Skin of body (tissue), 3 donors: Measurements from ENCODE around the gene MARCHF11. TPM values are rescaled to one million over a fixed set of nuclear protein-coding genes. Genes with fewer than 3 reads are reported as not detected.
A peak's percentile ranks its signal among the peaks of the same experiment; 100 is the strongest.

Experiments used
- DNase-seq: peaks from one replicate; lab custom pipeline; 2025; lab: John Stamatoyannopoulos, UW
- small RNA-seq: library from RNA; depleted of rRNA; stranded (forward); fragments of <200 nt; gene quantifications from one replicate; pipeline ENCODE3, GENCODE V24; 2014; ENCODE audit warnings: low replicate concordance
- total RNA-seq: library from RNA; depleted of rRNA; stranded (reverse); fragments of >200 nt; gene quantifications from one replicate; pipeline ENCODE4 v1.2.3, GENCODE V29; 2014

Gene MARCHF11
- total RNA-seq, 1 donor from 2014 or later = not detected

DNA sequence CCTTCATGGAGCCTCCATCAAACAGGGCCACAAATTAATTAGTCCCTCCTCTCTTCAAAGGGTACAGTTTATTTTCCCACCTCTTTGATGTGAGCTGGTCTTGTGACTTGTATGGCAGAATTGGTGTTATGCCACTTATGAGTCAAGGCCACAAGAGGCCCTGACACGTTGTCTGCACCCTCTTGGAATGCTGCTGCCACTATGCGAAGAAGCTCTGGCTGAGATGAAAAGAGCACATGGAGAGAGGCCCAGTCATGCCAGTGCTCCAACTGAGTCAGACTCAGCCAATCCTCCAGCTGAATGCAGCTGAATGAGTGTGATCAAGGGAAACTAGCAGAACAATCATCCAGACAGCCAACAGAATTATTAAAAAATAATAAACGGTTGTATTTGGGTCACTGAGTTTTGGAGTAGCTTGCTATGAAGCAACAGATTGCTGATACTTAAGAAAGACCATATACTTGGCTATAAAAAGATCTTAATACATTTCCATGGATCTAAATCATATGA lies 128.3 kb downstream of the MARCHF11 start:
- no peak for DNase-seq

DNA sequence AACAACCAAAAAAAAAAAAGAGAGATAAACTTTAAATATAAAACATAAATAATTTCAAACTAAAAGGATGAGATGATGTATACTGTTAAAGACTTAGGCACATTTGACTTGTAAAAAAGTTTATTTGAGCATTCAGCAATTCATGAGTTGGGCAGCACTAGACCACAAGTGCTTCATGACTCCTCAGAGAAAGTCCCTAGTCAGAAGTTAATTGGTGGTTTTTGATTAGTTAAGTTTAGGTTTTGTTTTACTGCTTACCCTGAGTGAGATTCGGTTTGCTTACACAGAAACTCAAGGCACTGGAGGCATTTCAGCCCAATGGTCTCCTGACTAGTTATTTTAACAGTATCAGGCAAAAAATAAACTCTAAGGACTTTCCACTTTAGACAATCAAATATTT lies 129.2 kb downstream of the MARCHF11 start:
- DNase-seq = no peak

DNA sequence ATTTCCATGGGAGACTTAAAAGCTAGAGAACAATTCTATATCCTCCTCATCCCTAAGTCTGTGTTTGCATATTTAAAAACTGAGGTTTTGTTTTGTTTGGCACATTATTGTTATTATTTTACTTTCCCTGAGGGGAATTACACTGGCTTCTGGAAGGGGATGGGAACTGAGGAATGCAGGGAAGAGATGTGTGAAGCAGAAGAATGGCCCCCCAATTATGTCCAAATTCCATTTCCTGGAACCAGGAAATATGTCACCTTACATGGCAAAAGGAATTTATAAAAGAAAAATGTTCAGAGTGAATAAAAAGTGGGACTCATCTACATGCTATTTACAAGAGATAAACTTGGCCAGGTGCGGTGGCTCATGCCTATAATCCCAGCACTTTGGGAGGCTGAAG lies 129.8 kb downstream of the MARCHF11 start:
- DNase-seq = no peak

DNA sequence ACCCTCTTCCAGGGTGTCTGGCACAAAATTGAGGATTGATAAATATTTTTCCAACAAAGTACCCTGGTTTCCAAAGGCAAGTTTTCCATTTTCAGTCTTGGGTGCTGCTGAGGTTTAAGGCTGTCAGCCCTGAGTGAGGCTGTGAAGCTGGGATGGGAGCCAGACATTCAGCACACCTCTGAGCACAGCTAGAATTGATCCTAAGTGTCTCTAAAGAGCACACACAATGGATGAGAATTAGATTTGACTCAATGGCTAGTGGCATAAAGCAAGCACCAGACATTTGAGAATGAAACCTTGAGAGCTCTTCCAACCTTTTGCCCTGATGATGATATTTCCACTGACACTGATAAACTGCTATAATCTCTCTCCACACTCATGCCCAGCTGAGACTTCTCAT lies 131.5 kb downstream of the MARCHF11 start:
- no peak for DNase-seq

DNA sequence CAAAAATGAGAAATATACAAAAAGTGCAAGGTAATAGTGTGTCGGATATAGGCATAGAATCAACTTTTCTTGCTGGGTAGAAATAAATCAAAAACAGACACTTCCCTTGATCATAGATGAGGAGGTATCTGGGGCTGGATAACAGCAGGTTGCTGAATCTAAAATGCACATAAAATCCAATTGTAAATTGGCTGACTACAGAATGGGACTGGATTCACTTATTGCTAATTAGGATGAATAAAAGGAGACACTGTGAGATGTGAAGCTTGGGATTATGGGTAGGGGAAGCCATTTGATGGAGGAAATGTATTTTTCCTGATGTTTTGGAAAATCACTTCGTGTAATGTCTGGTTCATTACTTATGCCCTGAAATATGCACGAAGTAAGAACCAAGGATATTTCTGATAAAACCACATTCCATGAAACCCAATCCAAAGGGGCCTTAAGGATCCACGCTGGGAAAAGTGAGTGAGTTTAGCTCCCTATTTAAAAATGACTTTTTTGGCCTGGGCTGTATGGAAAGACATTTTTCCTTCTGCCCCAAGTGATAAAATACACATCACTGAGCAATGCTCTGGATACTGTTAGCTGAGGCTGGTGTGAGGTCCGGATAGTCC lies 136.1 kb downstream of the MARCHF11 start:
- DNase-seq = no peak

DNA sequence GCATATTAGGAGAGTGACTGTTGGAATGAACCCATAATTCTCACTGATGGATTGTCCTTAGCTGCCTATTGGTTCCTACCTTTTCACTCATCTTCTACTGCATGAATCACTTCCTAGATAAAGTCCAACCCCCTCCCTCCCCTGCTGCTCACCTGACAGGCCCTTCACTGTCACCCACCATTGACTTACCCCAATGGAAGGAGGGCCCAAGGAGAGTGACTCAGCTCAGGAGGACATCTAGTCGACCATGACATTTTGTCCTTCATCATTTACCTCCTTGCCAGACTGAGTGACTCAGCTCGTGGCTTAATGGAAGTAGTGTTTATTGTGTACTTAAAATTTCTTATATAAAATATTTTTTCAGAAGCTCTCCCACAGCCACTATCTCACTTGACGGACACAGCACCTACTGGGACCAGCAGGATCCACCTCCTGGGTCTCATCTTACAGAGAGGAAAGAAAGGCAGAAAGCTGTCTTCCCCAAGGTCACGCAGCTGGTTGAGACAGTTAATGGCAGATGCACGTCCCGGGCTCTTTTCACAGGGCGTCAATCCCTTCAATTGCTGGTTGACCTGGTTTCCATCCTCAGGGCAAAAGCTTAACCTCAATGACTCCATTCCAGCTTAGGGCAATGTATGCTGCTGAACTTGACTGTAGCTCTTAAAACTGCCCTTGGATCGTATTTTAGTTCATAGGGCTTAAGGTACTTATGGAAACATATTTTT lies 142.3 kb downstream of the MARCHF11 start:
- DNase-seq = no peak

DNA sequence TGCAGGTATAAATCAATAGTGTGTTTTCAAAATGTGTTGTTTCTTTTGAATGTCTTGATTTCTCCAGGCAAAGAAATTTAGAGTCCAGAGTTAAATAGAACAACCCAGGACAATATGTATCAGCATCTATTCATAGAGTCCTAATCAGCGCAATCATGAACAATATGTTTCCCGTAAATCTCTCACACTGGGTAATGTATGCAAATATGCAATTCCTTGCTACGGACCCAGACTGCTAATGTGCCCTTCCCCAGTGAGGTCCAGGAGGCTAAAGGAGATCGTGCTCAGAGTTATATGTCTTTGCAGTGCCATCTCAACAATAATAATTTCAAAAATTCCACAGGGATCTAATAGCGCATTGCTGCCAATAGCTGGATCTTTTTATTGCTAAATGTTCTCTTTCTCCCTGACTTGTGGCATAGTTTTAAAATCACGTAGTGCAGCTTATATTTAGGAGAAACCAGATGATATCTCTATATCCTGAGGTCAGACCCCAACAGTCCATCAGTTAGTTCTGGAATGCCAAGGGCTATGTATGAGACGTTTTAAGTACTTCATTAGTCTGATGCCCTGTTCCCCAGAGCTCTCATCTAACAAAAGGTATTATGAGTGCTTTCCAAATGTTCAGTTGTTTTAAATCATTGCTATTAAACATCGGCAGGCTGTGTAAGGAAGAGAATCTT lies 145.1 kb downstream of the MARCHF11 start:
- peak; percentile 75 for DNase-seq

DNA sequence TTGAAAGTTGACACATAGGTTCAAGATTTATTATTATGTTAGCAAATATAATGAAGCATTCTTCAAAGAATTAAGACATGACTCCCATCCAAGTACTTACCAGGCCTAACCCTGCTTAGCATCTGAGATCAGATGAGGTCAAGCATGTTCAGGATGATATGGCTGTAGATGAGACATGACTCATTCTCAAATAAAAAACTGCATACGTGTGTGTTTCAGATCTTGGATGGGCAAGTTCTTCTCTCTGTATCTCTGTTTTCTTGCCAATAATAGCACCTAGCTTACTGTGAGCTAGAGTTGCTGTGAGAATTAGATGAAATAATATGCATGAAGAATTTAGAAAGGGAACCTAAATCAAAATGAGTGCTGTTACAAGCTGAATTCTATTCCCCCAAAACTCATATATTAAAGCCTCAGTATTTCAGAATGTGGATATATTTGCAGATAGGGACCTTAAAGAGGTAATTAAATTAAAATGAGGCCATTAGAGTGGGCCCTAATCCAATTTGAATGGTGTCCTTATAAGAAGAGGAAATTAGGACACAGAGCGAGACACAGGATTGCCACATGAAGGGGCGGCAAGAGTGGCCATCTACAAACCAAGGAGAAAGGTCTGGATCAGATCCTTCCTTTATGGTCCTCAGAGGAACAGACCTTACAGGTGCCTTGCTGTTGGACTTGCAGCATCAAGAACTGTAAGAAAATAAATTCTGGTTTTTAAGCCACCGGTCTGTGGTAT lies 146.2 kb downstream of the MARCHF11 start:
- no peak for DNase-seq

DNA sequence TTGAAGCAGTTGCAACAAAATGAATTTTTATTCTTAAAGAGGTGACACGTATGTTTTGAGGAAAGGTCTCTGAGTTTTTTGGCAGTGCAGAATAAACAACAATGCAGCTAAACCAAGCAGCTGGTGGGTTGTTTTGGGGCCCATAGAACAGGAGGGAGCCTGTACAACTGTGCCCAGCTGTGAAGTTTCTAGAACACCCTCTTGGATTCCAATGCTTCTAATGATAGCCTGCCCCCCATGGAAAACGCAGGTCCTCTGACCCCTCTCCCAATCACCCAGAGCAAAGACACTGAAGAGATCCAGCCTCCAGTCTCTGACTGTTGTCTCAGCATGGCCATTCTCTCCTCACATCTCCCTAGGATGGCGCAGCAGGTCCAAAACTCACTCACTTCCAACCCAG lies 150.9 kb downstream of the MARCHF11 start:
- no peak for DNase-seq

DNA sequence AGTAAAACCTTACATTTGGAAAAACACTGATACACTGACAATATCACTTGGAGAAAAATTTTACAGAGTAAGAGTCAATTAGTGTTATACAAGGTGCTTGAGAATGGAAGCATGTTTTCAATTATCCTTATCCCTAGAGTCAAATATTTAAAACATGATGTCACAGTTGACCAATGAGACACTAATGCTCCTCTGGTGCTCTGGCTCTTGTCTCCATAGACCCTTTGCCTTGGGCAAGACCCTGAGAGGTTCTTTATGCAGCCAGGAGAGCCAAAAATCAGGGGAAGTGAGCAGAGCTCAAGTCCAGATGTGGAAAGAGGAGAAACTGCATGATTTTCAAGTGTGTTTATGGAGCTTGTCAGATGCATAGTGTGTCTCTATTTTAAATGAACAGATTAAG lies 153.9 kb downstream of the MARCHF11 start:
- no peak for DNase-seq

DNA sequence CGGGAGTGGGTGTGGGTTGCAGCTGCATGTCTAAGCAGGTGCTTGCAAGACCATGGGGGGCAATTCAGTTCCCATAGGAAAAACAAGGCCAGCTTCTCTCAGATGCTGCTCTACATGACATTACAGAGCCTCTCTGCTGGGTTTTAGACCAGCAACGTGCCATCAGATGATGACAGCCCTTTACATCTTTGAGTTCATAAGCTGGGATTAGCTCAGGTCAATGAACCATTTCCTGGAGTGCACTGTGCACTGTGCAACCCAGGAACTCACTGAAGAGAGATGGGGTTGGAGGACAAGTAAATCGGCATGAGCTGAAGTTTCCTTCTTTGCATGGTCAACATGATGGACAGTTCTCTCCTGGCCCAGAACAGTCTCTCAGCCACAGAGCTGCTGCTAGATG lies 160.6 kb downstream of the MARCHF11 start:
- no peak for DNase-seq

DNA sequence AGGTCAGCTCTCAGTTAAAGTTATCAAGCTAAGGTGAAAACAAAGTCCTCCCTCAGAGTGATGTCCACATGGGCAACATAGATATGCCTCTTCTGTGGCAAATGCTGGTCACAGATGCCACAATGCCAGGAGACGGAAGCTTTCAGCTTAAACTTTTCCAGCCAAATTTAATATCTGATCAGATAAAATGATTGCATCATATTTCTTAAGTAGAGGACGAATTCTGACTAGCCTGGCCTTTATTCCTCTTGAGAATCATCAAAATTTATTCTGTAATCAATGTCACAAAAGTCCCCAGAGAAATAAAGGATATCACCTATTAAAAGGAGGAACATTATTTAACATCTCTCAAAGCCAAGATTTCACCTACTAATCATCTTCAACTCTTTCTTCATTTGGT lies 161.9 kb downstream of the MARCHF11 start:
- DNase-seq = no peak

Small RNA genes within 50 kb of the gene (small RNA-seq; reads per million reads assigned to genes)
- not detected for gene RNA5SP178
